Stimulated activated CD4-positive, alpha-beta T cell treated with anti-CD3 and anti-CD28 coated beads, TNF-alpha, amount 100 ng/mL, for 24 hours (primary cell): ENCODE data around the gene KCNQ2.
"Not testable (repeated sequence)": the region's sequence is repeated elsewhere in the genome, so short reads cannot be mapped to it uniquely, and the experiment has no call there.

Source experiments
- DNase-seq, 3 experiments: peaks; one replicate each; pipeline ENCODE4 v3.0.0-alpha.2; 2020; ENCODE audit warnings: low read depth in 3 of 3

The KCNQ2 gene

DNA sequence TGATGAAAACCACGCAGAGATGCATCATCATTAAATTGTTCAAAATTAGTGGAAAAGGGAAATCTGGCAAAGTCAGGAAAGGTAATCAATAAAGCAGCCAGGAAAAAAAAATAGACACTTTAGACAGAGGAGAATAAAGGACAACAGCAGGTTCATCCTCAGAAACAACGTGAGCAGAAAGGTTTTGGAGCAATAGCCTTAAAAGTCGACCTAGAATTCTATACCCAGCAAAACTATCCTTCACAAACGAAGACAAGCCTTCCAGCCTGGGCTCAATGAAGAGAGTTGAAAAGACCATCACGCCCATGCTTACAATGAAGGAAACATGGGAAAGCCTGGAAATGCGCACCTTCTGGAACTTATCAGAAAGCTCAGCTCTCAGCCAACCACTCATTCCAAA lies 86.6 kb downstream of the KCNQ2 start:
- DNase-seq = no peak

DNA sequence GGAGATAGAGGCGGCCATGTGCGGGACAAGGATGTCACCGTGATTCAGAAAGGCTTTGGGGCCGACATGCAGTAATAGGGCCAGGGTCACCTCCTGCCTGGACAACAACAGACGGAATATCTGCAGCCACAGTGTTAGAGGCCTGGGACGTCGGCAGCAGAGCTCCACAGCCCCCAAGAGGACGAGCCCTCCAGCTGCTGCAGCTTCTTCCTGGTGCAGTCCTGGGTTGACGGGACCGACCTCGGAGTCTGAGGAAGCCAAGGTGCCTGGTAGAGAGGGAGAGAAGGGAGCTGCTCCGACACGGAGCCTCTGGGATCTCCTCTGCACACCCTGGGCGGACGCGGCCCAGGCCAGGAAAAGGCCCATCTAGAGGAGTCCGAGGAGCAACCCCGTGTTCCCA lies 88.1 kb downstream of the KCNQ2 start:
- DNase-seq = no peak

DNA sequence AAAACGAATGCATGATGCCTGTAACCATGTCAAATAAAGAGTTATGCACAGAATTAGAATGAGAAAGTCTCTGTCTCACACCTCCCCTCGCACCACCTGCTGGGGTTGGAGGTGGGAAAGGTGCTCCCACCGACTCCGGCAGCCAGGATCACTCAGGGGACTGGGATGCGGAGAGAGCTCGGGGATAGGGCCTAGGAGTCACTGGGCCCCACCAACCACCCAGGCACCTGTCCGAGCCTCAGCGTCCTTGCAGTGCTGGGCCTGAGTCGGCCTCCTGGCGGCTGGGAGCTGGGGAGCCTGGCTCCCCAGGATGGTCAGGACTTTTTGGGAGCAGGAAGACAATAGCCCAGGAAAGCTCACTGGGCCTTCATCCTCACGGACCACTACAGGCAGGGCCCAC lies 88.9 kb downstream of the KCNQ2 start:
- no peak for DNase-seq

DNA sequence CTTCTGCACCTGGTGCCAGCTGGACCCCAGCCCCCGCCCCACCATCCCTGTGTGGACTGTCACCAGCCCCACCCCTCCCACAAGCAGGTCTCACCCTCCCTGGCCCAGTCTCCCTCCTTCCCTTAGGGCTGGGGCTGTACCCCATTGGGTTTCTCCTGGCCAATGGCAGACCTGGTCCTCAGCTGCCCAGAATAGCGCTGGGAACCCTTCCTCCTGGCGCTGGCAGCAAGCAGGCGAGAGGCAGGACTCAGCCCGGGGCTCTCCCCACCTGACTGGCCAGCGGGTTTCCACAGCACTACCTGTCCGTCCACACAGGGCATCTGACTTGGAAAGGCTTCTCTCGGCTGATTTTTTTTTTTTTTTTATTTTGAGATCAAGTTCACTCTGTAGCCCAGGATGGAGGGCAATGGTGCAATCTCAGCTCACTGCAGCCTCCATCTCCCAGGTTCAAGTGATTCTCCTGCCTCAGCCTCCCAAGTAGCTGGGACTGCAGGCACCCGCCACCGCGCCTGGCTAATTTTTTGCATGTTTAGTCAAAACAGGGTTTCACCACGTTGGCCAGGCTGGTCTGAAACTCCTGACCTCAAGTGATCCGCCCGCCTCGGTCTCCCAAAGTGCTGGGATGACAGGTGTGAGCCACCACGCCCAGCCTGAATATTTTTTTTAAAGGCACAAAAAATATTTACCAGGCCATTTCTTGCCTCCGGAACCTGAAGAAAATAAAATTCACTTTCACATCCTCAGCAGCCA lies 89.7 kb downstream of the KCNQ2 start:
- DNase-seq = no peak

DNA sequence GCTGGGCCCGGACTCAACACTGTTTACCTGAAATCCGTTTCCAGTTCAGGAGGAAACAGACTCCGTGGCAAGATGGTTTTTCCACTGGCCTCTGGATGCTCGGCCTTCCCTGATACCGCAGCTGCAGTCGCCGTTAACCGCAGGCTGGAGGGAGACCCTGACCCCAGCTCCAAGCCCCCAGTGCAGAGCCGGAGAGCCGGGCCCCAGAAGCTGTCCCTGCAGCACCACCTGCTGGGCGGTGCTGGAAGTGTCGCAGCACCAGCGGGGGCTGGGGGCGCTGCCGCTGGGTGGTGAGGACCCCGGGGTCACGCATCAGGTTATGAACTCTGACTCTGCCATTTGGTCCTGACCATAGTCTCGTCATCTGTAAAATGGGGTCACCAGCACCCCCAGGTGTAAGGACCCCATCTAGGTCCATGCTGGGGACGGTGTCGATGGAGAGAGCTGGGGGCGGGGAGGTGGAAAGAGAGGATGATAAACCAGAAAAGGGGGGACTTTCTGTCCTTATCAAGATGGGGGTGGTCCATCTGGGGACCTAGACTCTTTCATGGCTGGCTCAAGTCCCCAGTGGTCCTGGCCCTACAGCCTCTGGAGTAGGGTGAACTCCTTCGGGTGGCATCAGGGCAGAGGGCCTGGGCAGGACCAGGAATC lies 90.5 kb downstream of the KCNQ2 start:
- peak in 2 of 3 experiments; percentile 11 to 17 for DNase-seq

DNA sequence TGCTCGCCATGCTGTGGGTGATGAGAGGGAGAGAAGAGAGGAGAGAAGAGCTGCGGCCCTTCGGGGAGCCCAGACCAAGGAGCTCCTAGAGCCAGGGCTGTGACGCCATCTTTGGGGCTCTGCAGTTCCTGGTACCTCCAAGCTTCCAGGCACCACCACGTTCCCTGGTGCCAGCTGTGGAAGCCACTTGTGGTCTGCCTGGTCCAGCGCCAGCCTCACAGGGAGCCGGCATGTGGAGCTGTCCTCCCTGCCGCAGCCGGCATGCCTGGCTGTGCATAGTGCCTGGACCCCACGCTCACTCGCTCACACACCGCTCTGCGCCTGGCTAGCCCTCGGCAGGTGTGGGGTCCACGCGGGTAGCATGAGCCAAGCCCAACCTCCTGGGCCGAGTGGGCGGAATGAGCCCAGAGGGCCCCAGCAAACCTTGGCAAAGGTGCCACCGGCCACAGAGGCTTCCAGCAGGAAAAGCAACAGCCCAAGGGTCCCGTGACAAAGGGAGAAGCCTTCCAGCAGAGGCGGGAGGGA lies 92.0 kb downstream of the KCNQ2 start:
- no peak for DNase-seq

DNA sequence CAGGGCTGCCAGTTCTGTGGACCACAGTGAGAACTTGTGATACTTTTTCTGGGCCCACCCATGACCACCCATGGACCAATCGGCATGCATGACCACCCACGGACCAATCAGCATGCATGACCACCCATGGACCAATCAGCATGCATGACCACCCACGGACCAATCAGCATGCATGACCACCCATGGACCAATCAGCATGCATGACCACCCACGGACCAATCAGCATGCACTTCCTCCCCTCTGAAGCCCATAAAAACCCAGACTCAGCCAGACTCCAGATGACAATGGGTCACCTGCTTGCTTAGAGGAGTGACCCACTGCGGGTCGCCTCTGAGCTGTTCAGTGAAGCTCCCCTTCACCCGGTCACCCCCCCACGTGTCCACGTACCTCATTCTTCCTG lies 92.6 kb downstream of the KCNQ2 start:
- DNase-seq = not testable (repeated sequence)

DNA sequence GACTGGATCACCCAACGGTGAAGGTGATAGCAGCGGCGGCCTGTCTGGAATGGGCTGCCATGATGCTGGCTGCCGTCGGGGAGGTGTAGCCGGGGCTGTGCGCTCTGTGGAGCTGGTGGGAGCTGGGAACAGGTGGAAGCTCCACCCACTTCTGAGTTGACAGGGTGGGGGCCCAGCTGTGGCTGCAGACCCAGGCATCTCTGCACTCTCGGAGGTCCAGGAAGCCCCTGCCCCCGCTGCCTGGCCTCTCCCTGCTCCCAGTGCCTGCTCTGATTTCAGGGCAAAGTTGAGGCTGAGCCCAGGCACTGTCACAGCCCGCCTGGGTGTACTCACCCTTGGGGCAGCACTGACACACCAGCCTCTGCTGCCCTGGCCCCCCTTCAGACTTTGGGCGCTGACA lies 93.2 kb downstream of the KCNQ2 start:
- DNase-seq = no peak

DNA sequence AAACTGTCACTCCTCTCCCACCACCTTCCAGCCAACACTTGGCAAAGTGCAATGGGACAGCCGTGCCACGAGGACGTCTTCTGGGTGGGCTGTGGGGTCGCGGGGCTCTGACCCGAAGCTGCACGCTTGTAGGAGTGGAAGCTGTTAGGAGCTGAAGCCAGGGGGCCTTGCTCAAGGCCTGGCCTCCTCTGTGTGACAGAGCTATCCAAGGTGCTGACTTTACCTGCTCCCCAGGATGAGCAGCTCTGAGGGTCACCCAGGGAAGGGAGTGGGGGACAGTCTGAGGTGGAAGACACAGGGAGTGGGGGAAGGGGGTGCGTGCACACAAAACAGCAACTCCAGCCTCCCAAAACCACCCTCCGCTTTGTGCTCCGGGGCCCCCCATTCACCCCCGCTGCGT lies 93.8 kb downstream of the KCNQ2 start:
- no peak for DNase-seq

DNA sequence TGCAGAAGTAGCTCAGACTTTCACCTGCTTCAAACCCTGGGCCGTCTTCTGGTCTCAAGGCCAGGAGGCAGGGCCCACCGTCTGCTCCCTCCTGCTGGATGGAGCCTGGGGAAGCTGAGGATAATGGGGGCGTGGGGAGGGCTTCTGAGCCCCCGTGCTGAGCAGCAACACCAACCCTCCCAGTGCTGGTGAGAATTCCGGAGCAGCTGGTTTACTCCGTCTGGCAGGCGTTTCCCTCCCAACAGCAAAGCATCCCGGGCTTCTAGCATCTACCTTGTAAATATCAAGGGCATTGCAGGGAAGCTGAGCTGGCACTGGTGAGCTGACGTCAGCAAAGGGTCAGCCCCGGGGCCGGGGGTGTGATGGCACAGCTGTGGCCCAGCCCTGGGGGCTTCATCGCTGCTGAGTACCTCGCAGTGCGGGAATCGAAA lies 94.5 kb downstream of the KCNQ2 start:
- DNase-seq = no peak

DNA sequence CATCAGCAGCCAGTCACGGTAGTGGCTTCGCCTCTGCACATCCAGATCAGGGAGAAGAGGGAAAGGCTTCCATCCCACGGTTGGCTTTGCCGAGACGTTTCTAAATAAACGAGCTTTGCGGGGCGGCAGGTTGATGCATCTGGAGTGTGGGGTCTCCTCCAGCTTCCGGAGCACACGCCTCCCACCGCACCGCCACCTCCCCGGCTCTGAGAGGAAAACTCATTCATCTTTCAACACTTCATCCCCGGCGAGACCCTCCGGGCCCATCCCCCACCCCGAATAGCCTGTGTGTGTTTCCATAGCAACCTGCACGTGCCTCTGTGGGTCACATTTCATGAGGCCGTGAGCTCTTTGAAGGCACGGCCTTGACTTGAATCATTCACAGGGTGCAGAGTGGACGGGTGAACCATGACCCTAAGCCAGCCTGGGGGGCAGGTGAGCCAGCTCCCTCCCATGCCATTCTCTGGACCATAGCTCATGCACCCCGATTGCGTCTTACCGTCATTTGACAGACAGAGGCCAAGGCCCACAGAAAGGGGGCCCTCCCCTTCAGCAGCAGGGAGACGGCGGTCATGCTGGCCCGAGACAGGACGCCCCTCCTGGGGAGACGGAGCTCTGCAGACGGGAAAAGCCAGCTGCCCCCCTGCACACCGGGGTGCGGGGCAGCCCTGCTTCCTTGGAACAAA lies 95.1 kb downstream of the KCNQ2 start:
- DNase-seq = no peak

DNA sequence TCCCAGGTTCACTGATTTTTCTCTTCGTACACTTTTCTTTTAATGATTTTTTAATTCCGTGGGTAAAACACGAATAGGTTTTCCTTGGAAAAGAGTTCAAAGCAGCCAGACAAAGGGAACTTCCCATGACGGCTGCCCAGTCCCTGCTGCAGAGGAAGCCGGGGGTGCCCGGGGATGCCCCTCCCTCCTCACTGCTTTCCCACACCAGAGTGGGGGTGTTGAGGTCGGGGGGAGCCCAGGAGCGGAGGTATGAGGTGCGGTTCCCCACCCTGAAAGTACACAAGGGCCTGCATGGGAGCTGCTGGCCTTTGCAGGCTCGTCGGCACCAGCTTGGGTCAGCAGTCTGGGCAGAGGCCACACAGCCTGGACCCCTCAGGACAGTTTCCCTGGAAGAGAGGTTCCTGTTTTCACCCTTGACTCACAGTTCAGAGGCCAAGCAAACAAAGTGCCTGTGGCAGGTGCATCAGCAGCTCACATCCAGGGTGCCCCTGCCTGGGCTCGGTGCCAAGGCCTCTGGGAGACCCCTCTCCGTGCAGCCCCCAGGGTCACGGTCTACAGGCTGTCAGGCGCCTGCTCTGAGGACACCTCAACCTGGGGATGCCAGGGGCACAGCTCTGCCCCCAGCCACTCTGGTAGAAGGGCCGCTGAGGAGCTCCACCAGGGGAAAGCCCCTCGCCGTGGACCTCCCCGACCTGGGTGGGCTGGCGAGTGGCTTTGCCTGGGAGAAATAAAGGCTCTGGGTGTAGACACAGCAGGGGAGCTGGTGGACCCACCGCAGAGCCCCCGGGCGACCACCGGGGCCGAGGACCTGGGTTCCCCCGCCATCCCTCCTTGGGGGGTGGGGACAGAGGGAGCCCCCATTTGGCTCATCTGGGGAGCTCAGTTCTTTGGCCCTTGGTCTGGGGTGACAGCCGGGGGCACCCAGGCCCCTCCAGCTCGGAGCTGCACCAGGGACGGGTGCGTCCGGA lies 95.9 kb downstream of the KCNQ2 start:
- DNase-seq = no peak

DNA sequence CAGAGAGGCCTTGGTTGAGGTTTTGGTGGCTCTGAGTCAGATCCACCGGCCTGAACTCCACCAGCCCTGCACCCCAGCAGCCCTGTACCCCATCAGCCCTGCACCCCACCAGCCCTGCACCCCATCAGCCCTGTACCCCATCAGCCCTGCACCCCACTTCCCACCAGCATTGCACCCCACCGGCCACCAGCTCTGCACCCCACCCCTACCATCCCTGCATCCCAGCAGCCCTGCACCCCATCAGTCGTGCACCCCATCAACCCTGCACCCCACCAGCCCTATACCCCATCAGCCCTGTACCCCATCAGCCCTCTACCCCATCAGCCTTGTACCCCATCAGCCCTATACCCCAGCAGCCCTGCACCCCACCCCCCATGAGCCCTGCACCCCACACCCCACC lies 97.0 kb downstream of the KCNQ2 start:
- DNase-seq = no peak

DNA sequence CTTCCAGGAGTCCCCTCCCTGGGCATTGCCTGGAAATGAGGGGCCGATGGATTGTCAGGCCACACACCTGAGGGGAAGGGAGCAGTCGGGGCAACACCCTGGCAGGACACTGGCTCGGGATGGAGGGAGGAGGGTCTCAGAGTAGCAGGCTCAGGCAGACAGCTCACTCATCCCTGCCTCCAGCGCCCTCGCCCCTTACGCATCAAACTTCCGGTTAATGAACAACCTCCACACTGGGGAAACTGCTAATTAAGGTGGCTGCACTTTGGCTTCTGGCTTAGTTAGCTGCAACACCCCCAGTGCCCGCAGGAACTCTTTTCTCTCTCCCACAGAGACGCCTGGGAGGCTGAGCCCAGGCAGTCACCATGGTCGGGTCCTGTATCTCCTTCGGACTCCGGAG lies 98.0 kb downstream of the KCNQ2 start:
- no peak for DNase-seq

DNA sequence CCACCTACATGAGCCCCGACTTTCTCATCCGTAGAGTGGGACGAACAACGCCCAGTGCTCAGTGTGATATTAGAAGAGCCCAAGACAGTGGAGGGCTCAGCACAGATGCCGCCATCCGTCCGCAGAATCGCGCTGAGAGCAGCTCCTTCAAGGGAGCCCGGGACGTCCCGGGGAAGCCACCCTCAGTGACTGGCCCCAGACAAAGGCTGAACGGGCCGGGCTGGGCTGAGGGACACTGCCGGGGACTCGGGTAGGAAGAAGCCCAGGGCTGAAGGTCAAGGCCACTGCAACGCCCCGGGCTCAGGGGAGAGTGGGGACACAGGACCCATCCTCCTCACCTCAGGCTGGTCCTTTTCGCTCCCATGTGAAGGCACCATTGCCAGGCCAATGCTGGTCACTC lies 98.5 kb downstream of the KCNQ2 start:
- no peak for DNase-seq

DNA sequence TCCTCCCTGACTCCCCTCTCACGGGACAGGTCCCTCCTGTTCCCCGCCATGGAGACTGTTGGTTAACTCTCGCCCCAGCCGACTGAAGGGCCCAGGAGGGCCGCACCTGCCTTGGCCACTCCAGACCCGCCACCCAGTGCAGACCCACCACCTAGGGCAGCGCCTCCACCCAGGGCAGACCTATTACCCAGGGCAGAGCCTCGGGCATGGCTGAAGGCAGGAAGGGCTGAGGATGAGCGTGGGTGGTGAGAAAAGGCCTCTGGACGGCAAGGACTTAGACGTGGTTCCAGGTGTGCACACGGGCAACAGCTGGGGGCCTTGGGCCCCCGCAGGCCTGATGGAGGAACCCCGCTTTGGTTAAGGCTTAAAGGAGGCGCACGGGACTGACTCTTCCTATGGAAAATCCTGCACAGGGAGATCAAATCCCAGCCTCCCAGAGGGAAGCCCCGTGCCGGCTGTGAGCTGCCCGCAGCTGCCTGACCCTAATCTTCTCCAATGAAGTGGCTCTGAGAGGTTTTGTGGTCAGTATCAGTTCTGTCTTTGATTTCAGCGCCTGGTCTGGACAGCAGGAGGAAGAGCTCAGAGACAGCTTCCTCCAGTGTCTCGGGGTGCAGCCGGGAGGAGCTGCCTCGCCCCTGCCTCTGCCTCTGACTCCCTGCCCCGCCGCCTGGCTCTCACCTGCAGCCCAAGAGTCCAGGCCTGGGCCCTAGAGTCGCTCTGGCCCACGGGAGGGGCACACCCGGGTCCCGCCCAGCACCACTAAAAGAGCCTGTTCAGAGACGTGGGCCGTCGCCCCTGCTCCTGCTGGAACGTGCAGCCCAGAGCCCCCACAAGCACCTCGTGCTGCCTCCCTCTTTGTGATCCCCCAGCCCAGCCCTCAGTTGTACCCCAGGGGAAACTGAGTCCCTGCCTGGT lies 99.2 kb downstream of the KCNQ2 start:
- no peak for DNase-seq

DNA sequence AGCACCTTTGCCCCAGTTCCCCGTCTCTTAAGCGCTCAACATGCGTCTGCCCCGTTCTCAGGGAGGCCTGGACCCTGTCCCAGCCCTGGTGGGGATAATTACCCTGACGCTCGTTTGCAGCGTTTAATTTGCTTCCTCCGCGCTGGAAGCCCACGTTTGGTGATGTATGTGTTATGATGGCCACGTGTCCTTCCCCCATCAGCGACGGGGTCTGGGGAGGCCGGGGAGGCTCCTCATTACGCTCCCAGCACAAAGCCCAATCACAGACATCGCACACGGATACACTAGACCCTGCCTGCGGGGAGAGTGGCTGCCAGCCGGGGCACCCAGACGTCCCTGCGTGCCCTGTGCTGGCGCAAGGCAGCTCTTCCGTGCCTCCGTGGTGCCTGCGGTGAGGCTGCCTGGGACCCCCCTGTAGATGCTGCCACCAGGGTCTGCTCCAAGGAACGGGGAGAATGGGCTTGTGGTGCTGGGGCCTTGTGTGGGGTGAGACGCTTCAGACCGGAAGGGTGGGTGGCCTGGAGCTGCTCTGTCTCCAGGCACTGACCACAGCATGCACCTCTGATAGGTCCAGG lies 101.1 kb downstream of the KCNQ2 start:
- no peak for DNase-seq

DNA sequence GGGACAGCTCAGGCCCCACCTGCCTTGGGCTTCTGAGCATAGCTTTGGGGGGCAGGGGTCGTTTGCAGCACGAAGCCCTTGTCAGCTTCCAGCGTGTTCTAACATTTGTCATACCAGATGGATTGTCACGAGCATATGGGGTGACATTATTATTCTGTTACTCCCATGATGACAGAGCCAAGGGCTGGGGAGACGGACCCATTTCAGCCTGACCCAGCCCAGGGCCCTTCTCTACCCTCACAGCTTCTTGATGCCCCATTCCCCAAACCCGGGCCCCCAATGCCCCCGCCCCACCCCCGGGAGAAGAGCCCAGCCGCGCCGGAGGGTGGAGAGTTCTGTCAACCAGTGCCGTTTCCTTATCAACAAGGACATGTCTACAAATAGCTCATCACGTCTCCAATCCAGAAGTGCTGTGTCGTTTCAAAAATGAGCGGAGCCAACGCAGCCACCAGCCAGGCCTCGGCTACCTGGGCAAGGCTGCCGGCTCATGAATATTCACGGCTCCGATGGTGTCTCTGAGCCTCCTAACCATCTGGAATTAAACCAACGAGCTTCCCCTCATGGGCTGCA lies 101.8 kb downstream of the KCNQ2 start:
- no peak for DNase-seq

DNA sequence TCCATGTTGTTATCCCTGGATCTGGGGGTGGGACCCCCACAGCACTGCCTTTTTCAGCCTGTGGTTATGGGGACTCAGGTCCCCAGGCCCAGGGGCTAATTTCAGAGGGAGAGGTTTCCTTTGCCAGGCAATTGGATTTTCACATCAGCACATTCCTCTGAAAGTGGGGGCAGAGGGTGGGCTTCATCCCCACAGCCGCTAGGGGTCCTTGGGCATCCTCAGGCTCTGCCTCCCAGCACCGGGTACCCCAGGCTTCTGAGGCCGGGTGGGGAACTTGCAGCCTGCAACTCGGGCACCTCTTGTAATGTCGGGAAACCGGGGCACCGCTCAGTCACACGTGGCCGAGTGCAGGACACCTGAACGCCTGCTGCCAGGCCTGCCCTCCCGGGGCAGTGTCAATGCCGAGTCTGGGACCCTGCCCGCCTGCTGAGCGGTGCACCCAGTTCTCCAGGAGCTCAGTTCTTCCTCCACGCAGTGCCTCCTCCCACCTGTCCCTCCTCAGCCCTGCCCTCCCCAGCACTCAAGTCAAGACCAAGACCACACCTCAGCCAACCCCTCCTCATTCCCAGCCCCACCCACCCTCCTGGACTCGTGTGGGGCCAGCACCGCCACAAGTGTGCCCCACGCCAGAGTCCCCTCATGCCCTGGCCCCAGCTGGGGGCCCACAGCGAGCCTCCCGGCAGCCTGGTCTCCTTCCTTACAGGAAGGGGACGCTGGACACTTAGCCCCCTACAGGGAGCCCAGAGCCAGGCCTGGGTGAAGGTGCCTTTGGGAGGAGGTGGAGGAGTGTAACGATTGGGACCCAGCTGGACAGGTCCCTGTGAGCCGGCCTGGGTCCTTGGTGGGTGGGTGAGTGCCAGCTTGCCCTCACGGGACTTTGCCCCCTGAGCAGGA lies 102.5 kb downstream of the KCNQ2 start:
- DNase-seq = no peak
